K562 (cell line): ENCODE data around the gene SPHK2. TPM values are rescaled to one million over a fixed set of nuclear protein-coding genes. Genes with fewer than 3 reads are reported as not detected.

ENCODE experiments used
- ATF6 ChIP-seq: sonication (generic); formaldehyde crosslinking; IDR thresholded peaks from 2 replicates; pipeline ENCODE4 v1.4.0; 2020; ENCODE audit warnings: mild to moderate bottlenecking, missing genetic modification reagents
- CEBPZ ChIP-seq: fragments of 150-350 bp; IDR thresholded peaks from 2 replicates; pipeline ENCODE4 v1.6.1; 2014; ENCODE audit warnings: low read depth, mild to moderate bottlenecking, low read length, borderline replicate concordance
- ETS1 ChIP-seq: conservative IDR thresholded peaks from 2 replicates; pipeline ENCODE4 v1.6.1; 2011; ENCODE audit warnings: low read depth, mild to moderate bottlenecking, low read length; ENCODE audit not compliant: control insufficient read depth
- FOXP1 ChIP-seq: sonication (generic); formaldehyde crosslinking; IDR thresholded peaks from 2 replicates; pipeline ENCODE4 v1.8.0; 2022; ENCODE audit warnings: mild to moderate bottlenecking, missing genetic modification reagents
- HDAC1 ChIP-seq, 2 experiments: fragments of 450-650 bp; IDR thresholded peaks; 2 replicates each; pipeline ENCODE4 v1.6.1; 2016 to 2017; ENCODE audit warnings: inconsistent platforms in 1 of 2, mild to moderate bottlenecking in 1 of 2, moderate library complexity in 1 of 2
- HNRNPL ChIP-seq: fragments of 200-400 bp; formaldehyde crosslinking; IDR thresholded peaks from 2 replicates; pipeline ENCODE4 v1.6.1; 2017; ENCODE audit warnings: low read depth, mild to moderate bottlenecking, low read length
- KHSRP ChIP-seq: fragments of 450-650 bp; IDR thresholded peaks from 2 replicates; pipeline ENCODE4 v1.6.1; 2017
- RERE ChIP-seq: sonication (generic); formaldehyde crosslinking; IDR thresholded peaks from 2 replicates; pipeline ENCODE4 v1.8.0; 2023; ENCODE audit warnings: missing genetic modification reagents, mild to moderate bottlenecking, borderline replicate concordance
- RNF2 ChIP-seq: sonication (generic); IDR thresholded peaks from 2 replicates; pipeline ENCODE4 v1.6.1; 2016
- U2AF1 ChIP-seq: fragments of 200-400 bp; formaldehyde crosslinking; optimal IDR thresholded peaks from 2 replicates; pipeline ENCODE3; 2017; ENCODE audit warnings: mild to moderate bottlenecking, low read depth, low read length, moderate library complexity
- ZBED1 ChIP-seq: IDR thresholded peaks from 2 replicates; pipeline ENCODE4 v1.6.1; 2014
- ZEB2 ChIP-seq: fragments of 450-650 bp; IDR thresholded peaks from 2 replicates; pipeline ENCODE4 v1.6.1; 2016
- ZNF143 ChIP-seq: sonication (generic); formaldehyde crosslinking; IDR thresholded peaks from 2 replicates; pipeline ENCODE4 v1.9.0; 2022; ENCODE audit warnings: mild to moderate bottlenecking, missing genetic modification reagents
- ZNF212 ChIP-seq: fragments of 450-650 bp; formaldehyde crosslinking; IDR thresholded peaks from 2 replicates; pipeline ENCODE4 v1.4.0; 2020; ENCODE audit warnings: mild to moderate bottlenecking
- ZNF583 ChIP-seq: fragments of 250-450 bp; sonication (Bioruptor Pico); IDR thresholded peaks from 2 replicates; pipeline ENCODE4 v1.4.0; 2020
- polyA plus RNA-seq, 8 experiments: library from polyadenylated mRNA; depleted of rRNA in 4 of 8; stranded (reverse) in 5 of 8; unstranded in 3 of 8; fragments of >200 nt; fragmentation: Nextera tagmentation in 2 of 8; fragmentation: Illumina TruSeq in 1 of 8; extraction: Ambion mirVana in 2 of 8; extraction: Trizol in 1 of 8; gene quantifications; 2 replicates each; pipeline versions ENCODE4 v1.2.1 to v1.2.3, GENCODE V29; 2011 to 2014; ENCODE audit warnings: inconsistent platforms in 1 of 8, missing spikeins in 1 of 8
- total RNA-seq, 7 experiments: library from RNA; depleted of rRNA in 6 of 7; stranded (reverse); fragments of >200 nt in 6 of 7; fragmentation: Illumina TruSeq in 2 of 7; extraction: Trizol in 2 of 7; gene quantifications; 2 replicates each; pipeline versions ENCODE4 v1.2.1 to v1.2.3, GENCODE V29; 2011 to 2021; ENCODE audit warnings: low replicate concordance in 1 of 7

SPHK2 gene
- total and polyA plus RNA-seq, 9 of the 15 experiments (the other 6 are each of a cell fraction or from before 2014, with no cell fraction given): 0.10 to 15.2 (median 2.9) TPM

- no peak for TF ChIP-seq CEBPZ
- no peak for TF ChIP-seq FOXP1 (CRISPR knock-in tag)
- TF ChIP-seq ATF6 (CRISPR knock-in tag): no peak
- TF ChIP-seq RNF2: peak; percentile 63
- TF ChIP-seq HDAC1 (IDR thresholded peaks at IDR 0.05): peak in 1 of 2 experiments; percentile 5; a peak in 1 of 4 replicates
- TF ChIP-seq U2AF1: no peak
- TF ChIP-seq ZBED1: no peak
- no peak for TF ChIP-seq ETS1
- no peak for TF ChIP-seq ZNF143 (CRISPR knock-in tag)
- no peak for TF ChIP-seq ZNF583
- no peak for TF ChIP-seq RERE (CRISPR knock-in tag)
- TF ChIP-seq ZNF212 (CRISPR knock-in tag): no peak
- TF ChIP-seq HNRNPL: no peak
- no peak for TF ChIP-seq KHSRP
- peak; percentile 27; the same call in 1 of the 2 replicates for TF ChIP-seq ZEB2
These were observed 18.9 kb downstream of the SPHK2 start (continued) for GRCh38 chr19:48637948-48638830.
